Endothelial cell of umbilical vein (primary cell): ENCODE data around the gene RHBDD3. TPM values are rescaled to one million over a fixed set of nuclear protein-coding genes. Genes with fewer than 3 reads are reported as not detected.

Experiments used
- BruUV-seq: library from RNA; stranded (reverse); fragments of 400-500 nt; replicated peaks from 2 replicates; lab custom pipeline; 2021; lab: Mats Ljungman, UMichigan
- CTCF ChIA-PET: fragments of 300-600, 350-600 bp; sonication (Branson Sonifier 250); formaldehyde crosslinking; loops from one replicate; lab custom pipeline; 2021; ENCODE audit warnings: antibody characterized with exemption, inconsistent platforms; lab: Charles Lee
- POLR2A ChIA-PET: fragments of 300-600, 350-600 bp; sonication (Branson Sonifier 250); formaldehyde crosslinking; loops from one replicate; lab custom pipeline; 2021; ENCODE audit warnings: antibody characterized with exemption, inconsistent platforms; lab: Charles Lee
- DNase-seq: peaks from one replicate; pipeline ENCODE4 v3.0.0-alpha.2; 2011; ENCODE audit warnings: low read depth, low spot score
- FAIRE-seq: peaks from 2 replicates; lab custom pipeline; 2011; peaks lifted over from hg19 to GRCh38; lab: Jason Lieb, UNC
- H2AFZ ChIP-seq: 2 replicates; pipeline ENCODE4 v1.6.0; 2012; ENCODE audit warnings: low read depth, low read length, control low read depth, inconsistent platforms
- H3K27ac ChIP-seq: 2 replicates; pipeline ENCODE4 v1.5.1; 2011; ENCODE audit warnings: low read depth, mild to moderate bottlenecking, control low read depth, low read length, moderate library complexity; ENCODE audit not compliant: insufficient read depth
- H3K27me3 ChIP-seq, 2 experiments: 2 replicates each; pipeline versions ENCODE4 v1.6.0 to v1.6.1; 2011; ENCODE audit warnings: low read length in 2 of 2, mixed read lengths in 1 of 2; ENCODE audit not compliant: control insufficient read depth in 2 of 2, insufficient read depth in 2 of 2
- H3K36me3 ChIP-seq, 2 experiments: 2 replicates in 1 of 2; 3 replicates in 1 of 2; pipeline ENCODE4 v1.5.1; 2011; ENCODE audit warnings: low read length in 2 of 2, mild to moderate bottlenecking in 1 of 2, moderate library complexity in 1 of 2; ENCODE audit not compliant: control insufficient read depth in 2 of 2, insufficient read depth in 2 of 2; ENCODE audit errors: extremely low read depth in 1 of 2
- H3K4me1 ChIP-seq: 3 replicates; pipeline ENCODE4 v1.5.1; 2011; ENCODE audit warnings: mild to moderate bottlenecking, low read length; ENCODE audit not compliant: control insufficient read depth, insufficient read depth; ENCODE audit errors: extremely low read depth
- H3K4me2 ChIP-seq: 2 replicates; pipeline ENCODE4 v1.6.1; 2011; ENCODE audit warnings: low read length, control low read depth, mixed read lengths; ENCODE audit not compliant: insufficient read depth
- H3K4me3 ChIP-seq, 3 experiments: fragments of 200-600 bp in 1 of 3; sonication (generic), shearing (Covaris generic) in 1 of 3; replicated peaks in 1 of 3; 2 replicates each; pipeline ENCODE4 v1.5.1; 2011 to 2016; ENCODE audit warnings: control low read depth in 3 of 3, low read length in 3 of 3, mild to moderate bottlenecking in 2 of 3, inconsistent platforms in 1 of 3, low read depth in 1 of 3, moderate library complexity in 1 of 3; ENCODE audit not compliant: insufficient read depth in 1 of 3
- H3K79me2 ChIP-seq: 2 replicates; pipeline ENCODE4 v1.6.0; 2012; ENCODE audit warnings: low read length, inconsistent platforms; ENCODE audit not compliant: control insufficient read depth, insufficient read depth
- H3K9ac ChIP-seq: replicated peaks from 2 replicates; pipeline ENCODE3; 2011; ENCODE audit warnings: low read length, control low read depth; ENCODE audit not compliant: insufficient read depth; ENCODE audit errors: extremely low read depth
- H3K9me1 ChIP-seq: replicated peaks from 3 replicates; pipeline ENCODE4 v1.6.0; 2011; ENCODE audit warnings: mild to moderate bottlenecking, low read length; ENCODE audit not compliant: control insufficient read depth, insufficient read depth; ENCODE audit errors: extremely low read depth
- H3K9me3 ChIP-seq: replicated peaks from 2 replicates; pipeline ENCODE4 v1.5.1; 2012; ENCODE audit warnings: low read length, inconsistent platforms; ENCODE audit not compliant: control insufficient read depth, insufficient read depth
- H4K20me1 ChIP-seq: replicated peaks from 2 replicates; pipeline ENCODE3; 2011; ENCODE audit warnings: mild to moderate bottlenecking, low read length; ENCODE audit not compliant: control insufficient read depth, insufficient read depth; ENCODE audit errors: extremely low read depth
- CTCF ChIP-seq, 2 donors: IDR thresholded peaks; 1 replicate in 1 of 2; 2 replicates in 1 of 2; pipeline ENCODE4 v1.5.1; 2011; ENCODE audit warnings: low read length in 2 of 2, mild to moderate bottlenecking in 2 of 2, moderate library complexity in 2 of 2, control low read depth in 1 of 2, inconsistent platforms in 1 of 2, low read depth in 1 of 2; ENCODE audit not compliant: insufficient read depth in 1 of 2; ENCODE audit errors: extremely low read depth in 1 of 2
- EZH2 ChIP-seq: IDR thresholded peaks from 2 replicates; pipeline ENCODE4 v1.6.1; 2012; ENCODE audit warnings: borderline replicate concordance, low read depth, mild to moderate bottlenecking, moderate library complexity, low read length, inconsistent platforms; ENCODE audit not compliant: severe bottlenecking
- FOS ChIP-seq: IDR thresholded peaks from 2 replicates; pipeline ENCODE4 v1.6.1; 2011; ENCODE audit warnings: mild to moderate bottlenecking, low read length, moderate library complexity, borderline replicate concordance; ENCODE audit not compliant: insufficient read depth
- GATA2 ChIP-seq: IDR thresholded peaks from 2 replicates; pipeline ENCODE4 v1.7.0; 2011; ENCODE audit warnings: low read depth, mild to moderate bottlenecking, moderate library complexity, mixed read lengths, low read length; ENCODE audit not compliant: insufficient read length, insufficient read depth
- JUN ChIP-seq: IDR thresholded peaks from 2 replicates; pipeline ENCODE4 v1.6.1; 2011; ENCODE audit warnings: borderline replicate concordance, low read depth; ENCODE audit not compliant: insufficient read length, insufficient read depth
- MAX ChIP-seq: IDR thresholded peaks from 2 replicates; pipeline ENCODE4 v1.6.1; 2011; ENCODE audit not compliant: insufficient read depth, insufficient read length
- MYC ChIP-seq: IDR thresholded peaks from one replicate; pipeline ENCODE4 v1.6.1; 2011; ENCODE audit warnings: mild to moderate bottlenecking, low read depth, low read length
- POLR2A ChIP-seq: IDR thresholded peaks from 2 replicates; pipeline ENCODE4 v1.6.1; 2012; ENCODE audit warnings: low read depth, mild to moderate bottlenecking, control low read depth, low read length
- POLR2AphosphoS5 ChIP-seq: IDR thresholded peaks from 2 replicates; pipeline ENCODE4 v1.6.1; 2012; ENCODE audit warnings: low read depth, mild to moderate bottlenecking, control low read depth, low read length, moderate library complexity; ENCODE audit not compliant: insufficient read depth
- dilution Hi-C: fragments of 300-500 bp; cut with MboI; formaldehyde crosslinking; loops from one replicate; pipeline ENCODE4 v1.15.0; 2019; ENCODE audit warnings: low sequenced_read_pairs; ENCODE audit not compliant: extremely low pct_ligation_motif_present
- intact Hi-C: fragments of 100-400 bp; cut with micrococcal nuclease; formaldehyde crosslinking; loops from one replicate; pipeline ENCODE4 v1.10.0; 2022
- polyA plus RNA-seq, 4 experiments: library from polyadenylated mRNA; depleted of rRNA in 3 of 4; stranded (reverse) in 3 of 4; unstranded in 1 of 4; fragments of >200 nt; gene quantifications; 2 replicates each; pipeline versions ENCODE4 v1.2.1 to v1.2.3, GENCODE V29; 2011 to 2012; ENCODE audit warnings: missing spikeins in 1 of 4
- total RNA-seq: library from RNA; stranded (reverse); gene quantifications from 2 replicates; pipeline ENCODE4 v1.2.3, GENCODE V29; 2021

RHBDD3 gene
- total and polyA plus RNA-seq, 2 donors (not counting 3 experiments of a cell fraction or from before 2014, with no cell fraction given), result 31.3 to 37.2 TPM

GRCh38 chr22:29225422-29226090, 42.2 kb downstream of the RHBDD3 start:
- POLR2A ChIA-PET, result no interaction called here
- CTCF ChIA-PET, result interaction anchor here (0.6 to 3.3 kb wide), 5 partner anchors 17 to 202 kb away, joined by 3 to 18 read pairs (median 4); no protein-coding TSS in a partner anchor
- peak; percentile 31 for FAIRE-seq

More at GRCh38 chr22:29225422-29226090, 42.2 kb downstream of the RHBDD3 start:
- Histone ChIP-seq H3K4me1 (no peaks in the 10 kb centered on the region), H3K9ac (no peak overlapping the region), H3K79me2 (no peaks in the 10 kb centered on the region), H3K4me3 (no peak overlapping the region), H3K9me3 (no peaks in the 10 kb centered on the region), H3K27me3 (no peaks in the 10 kb centered on the region), H3K36me3 (no peaks in the 10 kb centered on the region), H3K9me1 (no peaks in the 10 kb centered on the region), H4K20me1 (no peaks in the 10 kb centered on the region), H3K27ac (no peak overlapping the region), H3K4me2 (no peak overlapping the region), H2AFZ (no peak overlapping the region)
- dilution Hi-C loops, result no loop called here
- intact Hi-C loops, result no loop called here
- TF ChIP-seq GATA2 (no peak), MYC (no peak), CTCF (IDR thresholded peaks at IDR 0.05; ENCODE audit: extremely low read depth in 1 of 2, insufficient read depth in 1 of 2, low read depth in 1 of 2, low read length in 2 of 2) (no peak), EZH2 (no peak), POLR2AphosphoS5 (no peak), JUN (no peak), MAX (no peak), POLR2A (no peak), FOS (no peak)
- BruUV-seq, result no TSS peak
- peak; percentile 49 for DNase-seq
